Pancreas (tissue), 8 donors: ENCODE data around the gene PHF19. TPM values are rescaled to one million over a fixed set of nuclear protein-coding genes. Genes with fewer than 3 reads are reported as not detected.

Source experiments
- polyA plus RNA-seq, 2 donors: library from polyadenylated mRNA; stranded (reverse); fragments of 200-250 nt; gene quantifications; one replicate each; pipeline ENCODE4 v1.2.3, GENCODE V29; 2013
- total RNA-seq, 6 donors: library from RNA; stranded (reverse); fragmentation: NEBNext Ultra II Directional in 4 of 6; extraction: Animal tissue kit (Norgen Biotek cat#: 25700) in 4 of 6; gene quantifications; one replicate each; pipeline versions ENCODE4 v1.2.1 to v1.2.4, GENCODE V29; 2021 to 2023
- donor health status: healthy with polysubstance abuse.
- donor health status: DM: no; HTN: no; CAD: no; lungs with moderate emphysema.
- donor health status: DM: no; HTN: no; CAD: no.
- donor health status: Bipolar disorder and iron deficiency.
- donor health status: DM: yes; HTN: yes; CAD: no.
- donor health status: DM: no; HTN: no; CAD: no.
- donor health status: DM: no; HTN: no; CAD: no.
- donor health status: DM: yes; HTN: yes; CAD: no.

Gene PHF19
- total and polyA plus RNA-seq, 8 donors: 2.2 to 7.4 (median 4.4) TPM

Other genes with a start within 250 kb of the PHF19 start
- 10 to 100 TPM in 1 of 6 donors, 1 to 10 TPM in 5; 3.0 to 11.0 (median 5.0) TPM for gene MEGF9, start 162.7 kb downstream of the PHF19 start, total RNA-seq
- 1 to 10 TPM; 1.7 to 5.4 TPM for gene MEGF9, start 162.7 kb downstream of the PHF19 start, polyA plus RNA-seq
- 10 to 100 TPM; 19.7 to 35.5 (median 22.8) TPM for gene FBXW2, start 83.8 kb downstream of the PHF19 start, total RNA-seq
- gene FBXW2, start 83.8 kb downstream of the PHF19 start, polyA plus RNA-seq: 1 to 10 TPM; 6.4 to 10.0 TPM
- 10 to 100 TPM; 18.3 to 33.0 (median 23.6) TPM for gene PSMD5, start 34.3 kb downstream of the PHF19 start, total RNA-seq
- gene PSMD5, start 34.3 kb downstream of the PHF19 start, polyA plus RNA-seq: 10 to 100 TPM in 1 of 2 donors, 1 to 10 TPM in 1; 5.8 to 12.2 TPM
- 1 to 10 TPM; 1.3 to 8.1 (median 1.7) TPM for gene TRAF1, start 49.6 kb upstream of the PHF19 start, total RNA-seq
- gene TRAF1, start 49.6 kb upstream of the PHF19 start, polyA plus RNA-seq: 1 to 10 TPM; 5.2 to 6.2 TPM
- 10 to 100 TPM; 12.7 to 29.9 (median 16.3) TPM for gene C5, start 173.1 kb upstream of the PHF19 start, total RNA-seq
- 1 to 10 TPM; 5.2 to 6.5 TPM for gene C5, start 173.1 kb upstream of the PHF19 start, polyA plus RNA-seq
- gene CNTRL, start 197.8 kb upstream of the PHF19 start, total RNA-seq: 10 to 100 TPM in 1 of 6 donors, 1 to 10 TPM in 5; 5.5 to 12.1 (median 6.5) TPM
- 1 to 10 TPM; 5.0 to 7.7 TPM for gene CNTRL, start 197.8 kb upstream of the PHF19 start, polyA plus RNA-seq